CD4-positive, alpha-beta T cell treated with Interleukin-10 for 1 hour (primary cell): ENCODE data around the gene PIGL.
"Not testable (repeated sequence)": the region's sequence is repeated elsewhere in the genome, so short reads cannot be mapped to it uniquely, and the experiment has no call there.

ENCODE experiments used
- DNase-seq: peaks from one replicate; pipeline ENCODE4 v3.0.0-alpha.2; 2020

The PIGL gene

DNA sequence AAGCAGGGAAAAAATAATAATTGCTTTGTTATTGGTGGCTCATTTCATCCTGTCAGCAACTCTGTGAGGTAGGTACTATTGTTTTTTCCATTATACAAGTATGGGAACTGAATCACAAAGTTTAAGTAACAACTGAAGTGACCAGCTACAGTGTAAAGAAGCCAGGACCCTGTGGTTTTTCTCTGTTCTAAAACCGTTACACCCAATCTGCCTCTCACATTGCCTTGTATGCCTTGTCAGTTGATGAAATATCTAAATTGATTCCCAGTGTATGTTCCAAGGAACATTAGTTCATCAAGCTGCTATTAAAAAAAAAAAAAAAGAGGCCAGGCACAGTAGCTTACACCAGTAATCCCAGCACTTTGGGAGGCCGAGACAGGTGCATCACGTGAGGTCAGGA is 5.4 kb downstream of the PIGL start:
- no peak for DNase-seq

DNA sequence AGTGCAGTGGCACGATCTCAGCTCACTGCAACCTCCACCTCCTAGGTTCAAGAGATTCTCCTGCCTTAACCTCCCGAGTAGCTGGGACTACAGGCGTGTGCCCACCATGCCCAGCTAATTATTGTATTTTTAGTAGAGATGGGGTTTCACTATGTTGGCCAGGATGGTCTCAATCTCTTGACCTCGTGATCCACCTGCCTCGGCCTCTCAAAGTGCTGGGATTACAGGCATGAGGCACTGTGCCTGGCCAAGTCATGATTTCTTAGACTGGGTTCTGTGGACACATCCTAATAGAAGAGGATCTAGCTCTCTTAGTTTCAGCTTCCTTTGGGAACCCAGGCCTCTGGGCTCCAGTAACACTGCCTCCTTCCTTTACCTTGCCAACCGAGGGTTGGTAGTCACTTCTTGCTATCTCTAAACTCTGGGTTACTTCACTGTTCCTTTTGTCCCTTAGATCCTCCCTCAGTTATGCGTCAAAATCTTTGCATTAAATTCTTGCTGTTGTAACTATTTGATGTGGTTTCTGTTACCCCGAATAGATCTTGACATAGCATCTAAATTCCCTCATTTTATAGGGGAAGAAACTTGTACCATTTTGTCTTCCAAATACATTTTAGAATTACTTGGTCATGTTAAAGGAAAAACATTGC is 13.0 kb downstream of the PIGL start:
- not testable (repeated sequence) for DNase-seq

- no peak for DNase-seq
Measured at GRCh38 chr17:16232391-16232790, 15.4 kb downstream of the PIGL start.

DNA sequence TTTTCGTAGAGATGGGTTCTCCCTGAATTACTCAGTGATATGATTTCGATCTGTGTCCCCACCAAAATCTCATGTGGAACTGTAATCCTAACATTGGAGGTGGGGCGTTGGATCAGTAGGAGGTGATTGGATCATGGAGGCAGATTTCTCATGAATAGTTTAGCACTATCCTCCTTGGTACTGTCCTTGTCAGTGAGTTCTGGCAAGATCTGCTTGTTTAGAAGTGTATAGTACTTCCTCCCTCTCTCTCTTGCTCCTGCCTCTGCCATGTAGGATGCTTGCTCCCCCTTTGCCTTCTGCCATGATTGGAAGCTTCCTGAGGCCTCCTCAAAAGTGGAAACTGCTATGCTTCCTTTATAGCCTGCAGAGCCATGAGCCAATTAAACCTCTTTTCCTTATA is 22.9 kb downstream of the PIGL start:
- DNase-seq, result no peak

DNA sequence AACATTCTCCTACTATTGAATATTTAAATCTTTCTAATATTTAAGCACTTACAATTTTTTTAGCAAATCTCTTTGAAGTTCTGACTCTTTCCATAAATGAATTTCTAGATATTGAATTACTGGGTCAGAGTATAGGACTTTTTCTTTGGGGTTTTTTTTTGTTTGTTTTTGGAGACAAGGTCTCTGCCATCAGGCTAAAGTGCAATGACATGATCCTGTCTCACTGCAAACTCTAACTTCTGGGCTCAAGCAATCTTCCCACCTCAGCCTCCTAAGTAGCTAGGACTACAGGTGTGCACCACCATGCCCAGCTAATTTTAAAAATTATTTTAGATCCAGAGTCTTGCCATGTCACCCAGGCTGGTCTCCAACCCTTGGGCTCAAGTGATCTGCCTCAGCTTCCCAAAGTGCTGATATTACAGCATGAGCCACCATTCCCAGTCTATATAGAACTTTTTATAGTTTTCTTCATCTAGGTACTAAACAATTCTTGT is 24.9 kb downstream of the PIGL start:
- DNase-seq, result no peak

DNA sequence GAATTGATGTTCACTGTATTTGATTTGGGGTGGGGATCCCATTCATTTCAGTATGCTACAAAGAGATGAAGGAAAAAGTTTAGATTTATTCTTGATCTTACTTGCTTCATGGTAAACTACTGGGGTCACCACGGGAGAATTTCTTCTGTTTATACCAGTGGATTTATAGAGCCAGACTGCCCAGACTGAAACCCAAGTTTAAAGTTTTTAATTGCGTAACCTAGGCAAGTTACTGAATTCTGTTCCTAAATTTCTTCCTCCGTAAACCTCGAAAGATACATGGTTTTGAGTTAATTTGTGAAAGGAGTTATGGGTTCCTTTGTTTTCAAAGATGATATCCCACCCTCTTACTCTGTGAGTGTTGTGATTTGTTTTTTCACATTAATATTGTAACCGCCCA is 26.4 kb downstream of the PIGL start:
- DNase-seq, result no peak

- DNase-seq, result no peak
Measured at GRCh38 chr17:16243801-16244567, 27.0 kb downstream of the PIGL start.

DNA sequence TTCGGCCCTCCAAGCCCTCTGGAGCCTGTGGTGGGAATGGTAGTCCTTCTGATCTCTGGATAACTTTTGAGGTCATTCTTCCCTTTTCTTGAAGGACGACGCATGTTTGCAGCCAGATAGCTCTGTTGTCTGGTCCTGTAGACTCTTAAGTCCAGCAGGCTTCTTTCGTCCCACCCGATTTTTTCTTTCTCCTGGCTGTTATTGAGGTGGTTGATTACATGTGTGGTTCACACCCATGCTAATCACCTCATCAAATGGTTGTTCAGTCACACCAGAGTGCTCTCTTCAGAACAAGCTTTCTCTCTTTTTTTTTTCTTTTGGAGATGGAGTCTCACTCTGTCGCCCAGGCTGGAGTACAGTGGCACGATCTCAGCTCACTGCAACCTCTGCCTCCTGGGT is 30.6 kb downstream of the PIGL start:
- no peak for DNase-seq

DNA sequence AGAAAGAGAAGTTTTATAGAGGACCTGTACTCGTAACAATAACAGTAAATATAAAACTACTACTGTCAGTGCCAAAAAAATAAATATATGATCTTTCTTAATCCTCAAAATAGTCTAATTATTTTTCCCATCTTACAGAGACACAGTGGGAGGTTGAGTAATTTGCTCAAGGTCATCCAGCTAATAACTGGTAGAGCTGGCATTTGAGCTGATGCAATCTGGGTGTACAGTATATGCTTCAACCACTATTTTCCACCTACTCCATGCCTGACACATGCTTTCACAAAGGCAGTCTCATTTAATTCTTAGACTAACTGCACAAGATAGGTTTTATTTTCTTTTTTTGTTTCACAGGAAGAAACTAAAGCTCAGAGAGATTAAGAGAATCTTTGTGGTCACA is 33.6 kb downstream of the PIGL start:
- DNase-seq, result no peak

DNA sequence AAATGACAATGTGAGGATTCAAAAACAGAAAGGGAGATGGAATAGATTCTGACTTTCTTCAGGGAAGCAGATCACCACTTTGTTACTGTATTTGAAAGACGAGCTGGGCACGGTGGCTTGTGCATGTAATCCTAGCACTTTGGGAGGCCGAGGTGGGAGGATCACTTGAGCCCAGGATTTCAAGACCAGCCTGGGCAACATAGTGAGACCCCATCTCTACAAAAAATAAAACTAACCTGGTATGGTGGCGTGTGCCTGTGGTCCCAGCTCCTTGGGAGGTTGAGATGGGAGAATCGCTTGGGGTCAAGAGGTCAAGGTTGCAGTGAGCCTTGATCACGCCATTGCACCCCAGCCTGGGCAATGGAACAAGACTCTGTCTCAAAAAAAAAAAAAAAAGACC is 34.0 kb downstream of the PIGL start:
- no peak for DNase-seq

- DNase-seq, result no peak
Measured at GRCh38 chr17:16251556-16251955, 34.5 kb downstream of the PIGL start.

GRCh38 chr17:16254773-16255400 is 37.9 kb downstream of the PIGL start:
- no peak for DNase-seq

GRCh38 chr17:16255481-16255921 is 38.5 kb downstream of the PIGL start:
- no peak for DNase-seq

DNA sequence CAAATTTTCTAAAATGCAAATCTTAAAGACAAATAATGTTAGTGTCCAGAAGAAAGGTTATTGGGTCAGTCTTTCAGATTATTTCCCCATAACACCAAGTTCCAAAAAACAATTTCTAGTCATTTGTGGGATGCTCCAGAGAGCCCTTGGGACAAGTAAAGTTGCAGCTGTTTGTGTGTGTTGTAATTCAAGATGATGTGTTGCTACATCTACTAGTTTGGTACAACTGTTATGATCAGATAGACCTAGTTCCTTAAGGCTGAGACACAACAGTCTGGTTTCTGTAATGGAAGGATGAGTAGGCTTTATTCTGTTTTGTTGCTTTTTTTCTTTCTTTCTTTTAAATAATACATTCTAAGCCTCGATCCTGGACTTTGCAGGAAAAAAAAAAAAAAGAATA is 41.9 kb downstream of the PIGL start:
- no peak for DNase-seq

- no peak for DNase-seq
Measured at GRCh38 chr17:16259926-16260325, 42.9 kb downstream of the PIGL start.

GRCh38 chr17:16261049-16261448 is 44.0 kb downstream of the PIGL start:
- DNase-seq, result no peak

- no peak for DNase-seq
Measured at GRCh38 chr17:16262201-16262600, 45.2 kb downstream of the PIGL start.

GRCh38 chr17:16267174-16267573 is 50.2 kb downstream of the PIGL start:
- DNase-seq, result no peak

- no peak for DNase-seq
Measured at GRCh38 chr17:16269658-16270057, 52.6 kb downstream of the PIGL start.

GRCh38 chr17:16272111-16272840 is 55.3 kb downstream of the PIGL start:
- DNase-seq, result no peak

DNA sequence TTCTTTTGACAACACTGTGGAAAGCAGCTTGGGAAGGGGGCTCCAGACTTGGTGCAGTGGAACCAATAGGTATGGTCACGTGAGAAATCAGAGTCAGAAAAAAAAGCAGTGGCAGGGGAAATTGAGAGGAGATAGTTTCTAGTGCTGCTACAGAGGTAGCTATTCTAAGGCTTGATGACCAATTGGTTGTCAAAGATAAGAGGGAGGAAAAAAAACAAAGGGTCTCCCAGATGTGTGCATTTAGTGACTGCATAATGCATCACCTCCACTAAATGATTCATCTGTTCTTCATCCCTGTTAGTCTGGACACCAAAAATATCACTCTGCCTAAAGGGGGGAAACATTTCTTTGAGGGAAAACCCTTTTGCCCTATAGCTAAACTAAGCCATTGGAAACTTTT is 56.5 kb downstream of the PIGL start:
- DNase-seq, result no peak

DNA sequence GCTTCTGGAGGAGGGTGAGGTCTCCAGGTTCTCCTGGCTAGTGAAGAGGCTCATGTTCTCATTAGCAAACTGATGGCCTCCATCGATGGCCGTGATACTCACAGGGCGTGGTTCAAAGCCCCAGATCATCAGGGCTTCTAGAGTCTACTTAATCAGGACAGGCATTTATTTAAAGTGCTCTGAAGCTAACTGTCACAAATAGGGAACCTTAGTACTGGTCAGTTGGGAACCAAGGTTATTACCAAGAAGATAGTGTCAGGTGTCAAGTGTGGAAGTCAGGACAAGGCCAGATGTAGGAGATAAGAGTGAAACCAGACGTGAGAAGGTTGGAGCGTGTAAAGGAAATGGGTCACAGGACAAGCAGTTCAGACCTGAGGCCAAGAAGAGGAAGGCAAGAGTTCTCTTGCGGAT is 56.9 kb downstream of the PIGL start:
- no peak for DNase-seq

DNA sequence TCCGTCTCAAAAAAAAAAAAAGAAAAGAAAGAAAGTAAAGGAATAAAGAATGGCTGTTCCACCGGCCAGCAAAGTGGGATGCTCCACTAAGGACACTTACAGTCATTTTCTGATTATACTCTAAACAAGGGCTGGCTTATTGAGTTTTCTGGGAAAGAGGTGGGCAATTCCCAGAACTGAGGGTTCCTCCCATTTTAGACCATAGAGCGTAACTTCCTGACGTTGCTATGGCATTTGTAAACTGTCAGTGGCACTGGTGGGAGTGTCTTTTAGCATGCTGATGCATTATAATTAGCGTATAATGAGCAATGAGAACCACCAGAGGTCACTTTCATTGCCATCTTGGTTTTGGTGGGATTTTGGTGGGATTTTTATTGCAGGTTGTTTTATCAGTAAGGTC is 58.0 kb downstream of the PIGL start:
- DNase-seq, result no peak
